GM21737 (cell line): Measurements from ENCODE around the gene BMP5.

Experiments used
- ATAC-seq: cut with Tn5 transposase; IDR thresholded peaks from one replicate; pipeline ENCODE4 v1.9.1; 2021; ENCODE audit warnings: mild to moderate bottlenecking, moderate library complexity; ENCODE audit not compliant: unreplicated experiment

The BMP5 gene

GRCh38 chr6:55874316-55874715, 1.1 kb downstream of the BMP5 start:
- no peak for ATAC-seq

GRCh38 chr6:55872866-55873265, 2.5 kb downstream of the BMP5 start:
- no peak for ATAC-seq

- no peak for ATAC-seq
Measured at GRCh38 chr6:55870181-55870813, 5.1 kb downstream of the BMP5 start.

- no peak for ATAC-seq
Measured at GRCh38 chr6:55869674-55870073, 5.7 kb downstream of the BMP5 start.

- peak; percentile 96 for ATAC-seq
Measured at GRCh38 chr6:55868771-55869479, 6.5 kb downstream of the BMP5 start.

GRCh38 chr6:55868176-55868575, 7.2 kb downstream of the BMP5 start:
- no peak for ATAC-seq

- ATAC-seq = no peak
Measured at GRCh38 chr6:55866128-55866527, 9.3 kb downstream of the BMP5 start.

GRCh38 chr6:55853008-55854001, 22.1 kb downstream of the BMP5 start:
- no peak for ATAC-seq

- ATAC-seq = no peak
Measured at GRCh38 chr6:55841341-55841740, 34.0 kb downstream of the BMP5 start.

- no peak for ATAC-seq
Measured at GRCh38 chr6:55839080-55839479, 36.3 kb downstream of the BMP5 start.

GRCh38 chr6:55836945-55837344, 38.4 kb downstream of the BMP5 start:
- ATAC-seq = no peak

- no peak for ATAC-seq
Measured at GRCh38 chr6:55836481-55836880, 38.9 kb downstream of the BMP5 start.

GRCh38 chr6:55835220-55835619, 40.2 kb downstream of the BMP5 start:
- ATAC-seq = no peak

- ATAC-seq = peak; percentile 53
Measured at GRCh38 chr6:55833284-55833683, 42.1 kb downstream of the BMP5 start.

GRCh38 chr6:55827818-55828522, 47.4 kb downstream of the BMP5 start:
- no peak for ATAC-seq

GRCh38 chr6:55826941-55827340, 48.4 kb downstream of the BMP5 start:
- ATAC-seq = no peak

GRCh38 chr6:55825402-55826051, 49.9 kb downstream of the BMP5 start:
- no peak for ATAC-seq

- ATAC-seq = no peak
Measured at GRCh38 chr6:55822815-55823214, 52.6 kb downstream of the BMP5 start.

GRCh38 chr6:55822005-55822404, 53.4 kb downstream of the BMP5 start:
- ATAC-seq = no peak

- no peak for ATAC-seq
Measured at GRCh38 chr6:55820696-55821095, 54.7 kb downstream of the BMP5 start.
